T-helper 2 cell treated with Interferon-gamma antibody and Interleukin-4, amounts not matched to agents 100 ng/mL and 5 ng/mL, for 36 hours (primary cell): Measurements from ENCODE around the gene HOXA4. TPM values are rescaled to one million over a fixed set of nuclear protein-coding genes. Genes with fewer than 3 reads are reported as not detected.

ENCODE experiments used
- intact Hi-C: fragments of 100-400 bp; cut with micrococcal nuclease; formaldehyde crosslinking; loops from one replicate; pipeline ENCODE4 v1.15.1; 2023
- total RNA-seq: library from RNA; stranded (reverse); gene quantifications from 2 replicates; pipeline ENCODE4 v1.2.3, GENCODE V29; 2022

Gene HOXA4
- total RNA-seq, 1 donor from 2014 or later: 0.16 TPM

DNA sequence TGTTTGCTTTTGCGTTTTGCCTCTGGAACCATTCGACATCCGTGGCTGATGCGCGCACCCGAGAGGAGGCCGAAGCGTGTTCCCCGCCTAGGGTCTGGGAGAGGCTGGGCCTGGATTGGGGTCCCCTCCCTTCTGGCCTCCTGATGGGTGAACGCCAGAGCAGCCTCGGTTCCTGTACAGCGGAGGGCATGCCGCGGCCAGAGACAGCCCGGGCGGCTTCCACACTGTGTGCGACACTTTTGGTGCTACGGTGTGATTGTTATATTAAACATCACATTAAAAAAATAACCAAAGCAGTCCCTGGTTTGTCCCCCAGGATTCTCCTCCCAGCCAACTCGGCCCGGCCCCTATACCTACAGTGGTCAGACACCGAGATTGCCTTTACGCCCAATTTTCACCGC lies 29.6 kb upstream of the HOXA4 start:
- intact Hi-C loops: loop anchor here (1.0 to 5.0 kb wide), 4 partner anchors 10 to 1298 kb away; no protein-coding TSS in a partner anchor

DNA sequence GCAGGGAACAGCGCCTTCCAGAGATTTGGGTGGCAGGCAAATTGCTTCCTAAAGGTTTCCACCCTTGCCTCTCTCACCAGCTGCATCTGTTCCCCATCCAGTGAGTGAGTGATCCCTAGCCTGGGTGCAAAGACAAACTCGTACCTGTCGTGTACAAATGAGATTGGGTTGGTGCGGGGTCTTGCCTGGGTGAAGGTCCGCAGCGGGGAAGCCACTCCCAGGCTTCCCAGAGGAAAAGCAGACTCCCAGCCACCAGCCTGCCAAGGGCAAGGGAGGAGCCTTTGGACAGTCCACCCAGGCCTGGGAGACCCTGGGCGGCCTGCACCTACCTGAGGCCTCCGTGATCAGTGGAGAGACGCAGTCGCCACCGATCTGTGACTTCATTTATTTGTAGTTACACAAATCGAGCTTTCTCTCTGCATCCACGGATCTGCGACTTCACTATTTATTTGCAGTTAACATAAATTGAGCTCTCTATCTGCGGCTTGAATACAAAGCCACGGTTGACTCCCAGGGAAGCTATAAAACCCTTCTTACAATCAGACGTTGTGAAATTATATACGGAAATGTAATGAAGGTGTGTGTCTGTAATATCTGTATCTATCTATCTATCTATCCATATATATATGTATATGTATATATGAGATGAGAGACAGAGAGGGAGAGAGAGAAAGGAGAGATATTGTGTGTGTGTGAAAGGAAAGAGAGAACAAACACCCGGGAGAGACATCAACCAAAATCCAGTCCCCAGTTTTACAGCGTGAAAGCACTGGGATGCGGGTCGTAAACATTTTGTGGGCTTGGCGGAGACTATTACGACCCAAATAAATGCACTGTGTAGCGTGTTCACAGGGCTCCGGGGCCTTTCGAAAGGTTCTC lies 28.9 kb upstream of the HOXA4 start:
- intact Hi-C loops: loop anchor here (1.0 to 5.0 kb wide), 5 partner anchors 9 to 1297 kb away; no protein-coding TSS in a partner anchor

DNA sequence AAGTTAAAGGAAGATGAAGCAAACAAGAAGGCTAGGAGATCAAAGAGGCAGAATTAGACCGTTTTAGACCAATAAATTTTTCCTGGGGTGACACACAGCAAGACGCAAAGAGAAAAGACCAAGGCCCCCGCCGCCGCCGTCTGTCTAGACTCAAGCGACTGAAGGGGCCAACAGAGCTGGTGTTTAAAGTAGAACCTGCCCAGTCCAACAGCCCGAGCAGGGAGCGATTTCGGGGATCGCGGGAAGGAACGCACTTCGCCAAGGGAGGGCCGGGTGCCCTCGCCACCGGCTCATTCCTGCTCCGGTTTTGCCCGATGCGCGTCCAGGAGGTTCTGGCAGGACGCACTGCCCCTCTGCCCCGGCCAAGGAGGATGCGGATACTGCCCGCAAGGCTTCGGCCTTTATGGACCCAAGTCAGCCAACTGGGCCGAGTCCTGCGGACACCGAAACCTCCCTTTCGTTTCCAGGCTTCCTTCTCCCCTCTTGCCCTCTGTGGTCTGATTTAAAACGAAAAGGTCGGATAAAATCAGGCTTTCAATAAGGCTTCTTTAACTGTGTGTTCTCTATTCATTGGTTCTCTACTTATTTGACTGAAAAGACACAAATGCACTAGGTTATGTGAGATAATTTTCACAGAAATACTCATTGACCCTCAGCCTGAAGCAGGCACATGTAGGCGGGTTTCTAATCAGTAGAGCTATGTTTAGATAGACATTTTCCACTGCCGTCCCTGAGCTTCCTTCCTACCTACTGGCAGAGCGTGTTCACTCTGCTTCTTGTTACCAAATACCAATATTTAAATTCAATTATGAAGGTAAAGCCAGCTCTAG lies 28.1 kb upstream of the HOXA4 start:
- intact Hi-C loops: loop anchor here (2.0 kb wide), 1 partner anchor 14 kb away; no protein-coding TSS in a partner anchor

- intact Hi-C loops: loop anchor here (1.0 to 2.0 kb wide), 3 partner anchors 8 to 27 kb away; partner anchors contain the start of gene HOXA11
These were observed 27.3 kb upstream of the HOXA4 start for GRCh38 chr7:27157702-27158431.

- intact Hi-C loops: loop anchor here (1.0 to 2.0 kb wide), 2 partner anchors 9 to 28 kb away; partner anchors contain the start of gene HOXA11
These were observed 26.6 kb upstream of the HOXA4 start for GRCh38 chr7:27156916-27157701.

- intact Hi-C loops: loop anchor here (2.0 kb wide), 1 partner anchor 28 kb away; the partner anchor contains the start of gene HOXA11
These were observed 25.9 kb upstream of the HOXA4 start, which contains the start of gene HOXA7 for GRCh38 chr7:27156508-27156898. HOXA7 (minus strand) TSS chr7:27156675; CDS start chr7:27156545, 130 bp downstream.

DNA sequence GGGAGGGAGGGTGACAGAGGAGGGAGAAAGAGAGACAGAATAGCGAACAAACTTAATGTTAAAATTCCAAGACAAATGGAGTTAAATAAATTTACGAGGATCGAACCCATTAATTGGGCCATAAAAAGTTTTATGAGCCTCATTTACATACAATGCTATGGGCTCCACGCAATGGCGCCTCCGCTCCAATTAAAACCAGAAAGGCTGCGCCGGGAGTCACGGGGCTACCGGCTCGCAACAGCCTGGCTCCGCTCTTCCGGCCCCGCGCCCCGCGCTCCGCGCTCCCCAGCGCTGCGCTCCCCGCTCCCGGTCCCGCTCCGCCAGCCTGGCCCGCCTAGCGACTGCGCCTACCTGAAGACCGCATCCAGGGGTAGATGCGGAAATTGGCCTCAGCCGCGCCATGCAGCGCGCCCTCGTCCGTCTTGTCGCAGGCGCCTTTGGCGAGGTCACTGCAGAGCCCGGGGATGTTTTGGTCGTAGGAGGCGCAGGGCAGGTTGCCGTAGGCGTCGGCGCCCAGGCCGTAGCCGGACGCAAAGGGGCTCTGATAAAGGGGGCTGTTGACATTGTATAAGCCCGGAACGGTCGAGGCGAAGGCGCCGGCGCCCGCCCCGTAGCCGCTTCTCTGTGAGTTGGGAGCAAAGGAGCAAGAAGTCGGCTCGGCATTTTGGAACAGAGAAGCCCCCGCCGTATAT lies 25.4 kb upstream of the HOXA4 start:
- intact Hi-C loops: loop anchor here (2.0 kb wide), 1 partner anchor 29 kb away; the partner anchor contains the start of gene HOXA11

DNA sequence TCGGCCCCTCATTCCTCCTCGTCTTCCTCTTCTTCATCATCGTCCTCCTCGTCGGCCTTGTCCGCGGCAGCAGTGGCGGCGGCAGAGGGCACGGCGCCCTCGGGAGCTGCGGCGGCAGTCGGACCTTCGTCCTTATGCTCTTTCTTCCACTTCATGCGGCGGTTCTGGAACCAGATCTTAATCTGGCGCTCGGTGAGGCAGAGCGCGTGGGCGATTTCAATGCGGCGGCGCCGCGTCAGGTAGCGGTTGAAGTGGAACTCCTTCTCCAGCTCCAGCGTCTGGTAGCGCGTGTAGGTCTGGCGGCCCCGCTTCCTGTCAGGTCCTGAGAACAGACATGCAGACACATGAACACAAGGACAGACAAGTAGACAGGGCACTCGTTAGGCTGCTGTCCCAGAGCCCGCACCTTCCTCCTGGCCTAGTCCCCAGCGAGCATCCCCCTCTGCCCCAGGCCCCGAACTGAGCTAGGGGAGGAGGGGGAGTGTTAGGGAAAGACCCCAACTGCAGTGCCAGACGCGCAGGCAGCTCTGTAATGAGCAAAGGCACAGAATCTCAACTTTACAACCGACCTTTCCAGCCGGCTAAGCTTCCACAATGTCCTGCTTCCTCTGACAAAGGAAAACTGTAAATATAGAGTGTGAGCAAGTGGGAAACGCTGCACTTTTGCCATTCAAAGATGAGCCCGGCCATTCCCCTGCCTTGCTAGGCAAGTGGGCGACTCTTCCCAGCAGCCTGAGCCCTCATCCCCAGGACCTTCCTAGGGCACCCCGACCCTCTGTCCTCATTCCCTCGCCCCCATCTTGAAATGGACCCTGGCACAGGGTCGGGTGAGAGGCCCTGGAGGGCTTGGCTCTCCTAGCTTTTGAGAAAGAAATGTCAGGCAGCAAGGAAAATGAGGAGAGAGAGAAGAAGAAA lies 24.6 kb upstream of the HOXA4 start:
- intact Hi-C loops: no loop called here

GRCh38 chr7:27154369-27154768 lies 23.8 kb upstream of the HOXA4 start:
- intact Hi-C loops: no loop called here

- intact Hi-C loops: no loop called here
These were observed 23.0 kb upstream of the HOXA4 start for GRCh38 chr7:27153526-27153925.

DNA sequence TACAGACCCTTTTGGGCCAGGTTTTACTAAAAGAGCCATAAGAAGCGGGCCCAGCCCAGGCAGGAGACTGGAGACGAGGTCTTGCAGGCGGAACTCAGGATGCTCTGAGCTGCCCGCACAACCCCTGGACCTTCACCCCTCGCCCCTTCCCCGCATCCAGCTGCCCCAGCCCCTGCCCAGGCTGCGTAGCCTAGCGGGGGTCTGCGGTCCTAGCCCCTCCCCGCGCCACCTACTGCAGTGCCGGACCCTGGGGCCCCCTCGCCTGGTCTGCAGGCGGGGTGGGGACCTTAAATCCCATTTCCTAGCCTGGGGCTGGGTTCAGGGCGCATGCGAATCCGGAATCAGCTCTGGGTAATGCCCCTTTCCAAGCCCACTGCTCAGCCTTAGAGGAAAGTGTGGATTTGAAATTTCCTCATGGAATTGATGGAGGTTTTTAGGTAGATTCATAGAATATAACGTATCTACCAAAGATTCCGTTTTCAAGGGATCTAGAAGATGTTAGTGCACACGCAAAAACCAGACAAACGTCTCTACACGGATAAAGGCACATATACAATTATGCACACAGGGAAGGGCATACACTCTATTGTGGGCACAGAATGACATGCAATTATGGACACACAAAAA lies 22.4 kb upstream of the HOXA4 start:
- intact Hi-C loops: no loop called here

DNA sequence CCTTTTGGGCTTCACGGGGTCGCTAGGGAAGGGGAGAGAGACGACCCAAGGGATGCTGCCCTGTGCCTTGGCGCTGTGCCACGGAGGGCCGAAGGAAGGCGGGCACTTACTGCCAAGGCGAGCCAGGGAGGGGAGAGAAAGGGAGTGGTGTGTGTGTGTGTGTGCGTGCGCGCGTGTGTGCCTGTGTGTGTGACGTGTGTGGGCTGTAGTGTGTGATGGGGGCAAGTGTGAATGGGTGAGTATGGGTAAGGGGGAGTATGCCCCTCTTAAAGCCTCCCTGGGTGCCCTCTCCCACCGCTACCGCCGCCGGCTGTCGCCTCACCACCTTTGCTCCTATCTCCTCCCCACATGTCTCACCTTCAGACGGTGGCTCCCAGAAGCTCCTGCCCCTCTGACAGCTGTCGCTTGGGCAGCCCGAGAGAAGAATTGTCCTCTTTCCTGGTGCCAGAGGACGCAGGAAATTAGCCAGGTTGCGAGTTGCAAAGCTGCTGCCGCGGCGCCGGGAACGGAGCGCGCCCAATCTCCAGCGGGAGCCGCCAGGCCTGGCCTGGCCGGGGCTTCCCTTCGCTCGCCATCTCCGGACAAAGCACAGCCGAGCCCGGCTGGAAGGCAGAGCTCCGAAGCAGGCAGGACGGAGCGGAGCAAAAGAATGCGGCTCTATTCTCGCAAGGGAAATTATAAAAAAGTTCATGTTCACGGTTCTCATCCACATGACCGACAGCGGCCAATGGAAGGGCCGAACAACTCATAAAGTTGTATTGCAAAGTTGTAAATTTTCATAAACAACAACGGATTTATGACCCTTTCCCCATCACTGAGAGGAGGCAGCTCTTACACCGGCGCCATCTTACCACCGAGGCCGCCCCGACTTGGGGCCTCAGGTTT lies 21.6 kb upstream of the HOXA4 start, which contains the start of gene HOXA3:
TSS of gene HOXA3 (minus strand) at position 653 of the 885 bp plus-strand sequence. CDS start 41,943 bp downstream, outside the sequence.
- intact Hi-C loops: loop anchor here (2.0 kb wide), 2 partner anchors 15 to 55 kb away; no protein-coding TSS in a partner anchor

GRCh38 chr7:27151341-27151930 lies 20.9 kb upstream of the HOXA4 start:
- intact Hi-C loops: loop anchor here (2.0 kb wide), 2 partner anchors 15 to 55 kb away; no protein-coding TSS in a partner anchor

- intact Hi-C loops: loop anchor here (1.0 to 2.0 kb wide), 3 partner anchors 10 to 54 kb away; no protein-coding TSS in a partner anchor
These were observed 20.2 kb upstream of the HOXA4 start for GRCh38 chr7:27150568-27151340.
